A673 (cell line): Measurements from ENCODE around the gene CNGA1. TPM values are rescaled to one million over a fixed set of nuclear protein-coding genes. Genes with fewer than 3 reads are reported as not detected.

Experiments
- BruUV-seq: library from RNA; stranded (reverse); fragments of 400-500 nt; replicated peaks from 2 replicates; lab custom pipeline; 2021; lab: Mats Ljungman, UMichigan
- CTCF ChIA-PET: fragments of 300-600 bp; sonication (Branson Sonifier 250); formaldehyde crosslinking; loops from one replicate; lab custom pipeline; 2022; ENCODE audit warnings: antibody characterized with exemption; lab: Charles Lee
- POLR2A ChIA-PET: fragments of 300-600 bp; sonication (Branson Sonifier 250); formaldehyde crosslinking; loops from one replicate; lab custom pipeline; 2022; ENCODE audit warnings: antibody characterized with exemption; ENCODE audit not compliant: low non-redundant PET; lab: Charles Lee
- DNase-seq: peaks from one replicate; pipeline ENCODE4 v3.0.0-alpha.2; 2015; ENCODE audit warnings: low spot score
- H3K27ac ChIP-seq: fragments of 200-600 bp; sonication (generic); 2 replicates; pipeline ENCODE4 v1.5.1; 2016; ENCODE audit warnings: mixed run types, low read depth, mild to moderate bottlenecking, mixed read lengths, antibody characterized with exemption, low read length; ENCODE audit not compliant: poor library complexity, severe bottlenecking
- H3K27me3 ChIP-seq: fragments of 200-600 bp; sonication (generic); replicated peaks from 2 replicates; pipeline ENCODE4 v1.6.1; 2017; ENCODE audit warnings: mixed run types, low read depth, mild to moderate bottlenecking, mixed read lengths, antibody characterized with exemption, low read length; ENCODE audit not compliant: insufficient read depth, poor library complexity
- H3K36me3 ChIP-seq: fragments of 200-600 bp; sonication (generic); 2 replicates; pipeline ENCODE4 v1.6.1; 2016; ENCODE audit warnings: mixed run types, mild to moderate bottlenecking, mixed read lengths, antibody characterized with exemption, low read length; ENCODE audit not compliant: insufficient read depth, poor library complexity, severe bottlenecking
- H3K4me1 ChIP-seq: fragments of 200-600 bp; sonication (generic); 2 replicates; pipeline ENCODE4 v1.6.1; 2017; ENCODE audit warnings: mixed run types, mild to moderate bottlenecking, mixed read lengths, antibody characterized with exemption, low read length; ENCODE audit not compliant: insufficient read depth, poor library complexity, severe bottlenecking
- H3K4me3 ChIP-seq: fragments of 200-600 bp; sonication (generic); 2 replicates; pipeline ENCODE4 v1.5.1; 2016; ENCODE audit warnings: low read depth, mixed run types, mild to moderate bottlenecking, mixed read lengths, low read length; ENCODE audit not compliant: poor library complexity, severe bottlenecking
- H3K9me3 ChIP-seq: fragments of 200-600 bp; sonication (generic); 2 replicates; pipeline ENCODE4 v1.6.1; 2016; ENCODE audit warnings: mixed run types, low read depth, mild to moderate bottlenecking, mixed read lengths, antibody characterized with exemption, low read length; ENCODE audit not compliant: poor library complexity, severe bottlenecking
- EZH2 ChIP-seq: fragments of 200-600 bp; sonication (generic); IDR thresholded peaks from 2 replicates; pipeline ENCODE4 v1.6.1; 2017; ENCODE audit warnings: borderline replicate concordance, low read depth, mild to moderate bottlenecking, mixed read lengths, antibody characterized with exemption, low read length; ENCODE audit not compliant: poor library complexity, severe bottlenecking
- intact Hi-C: fragments of 100-400 bp; cut with micrococcal nuclease; formaldehyde crosslinking; loops from one replicate; pipeline ENCODE4 v1.10.0; 2022; ENCODE audit not compliant: unreplicated experiment
- total RNA-seq: library from RNA; stranded (reverse); gene quantifications from 2 replicates; pipeline ENCODE4 v1.2.3, GENCODE V29; 2021
- TF ChIP-seq, protein P1 (sequence below): fragments of 300-800, 200-600 bp; sonication (generic); conservative IDR thresholded peaks from 2 replicates; pipeline ENCODE4 v1.5.1; 2017; ENCODE audit warnings: low read depth, mild to moderate bottlenecking, antibody characterized with exemption, low read length, moderate library complexity, mixed read lengths

The CNGA1 gene
- total RNA-seq, 1 experiment from 2014 or later: 0.39 TPM

DNA sequence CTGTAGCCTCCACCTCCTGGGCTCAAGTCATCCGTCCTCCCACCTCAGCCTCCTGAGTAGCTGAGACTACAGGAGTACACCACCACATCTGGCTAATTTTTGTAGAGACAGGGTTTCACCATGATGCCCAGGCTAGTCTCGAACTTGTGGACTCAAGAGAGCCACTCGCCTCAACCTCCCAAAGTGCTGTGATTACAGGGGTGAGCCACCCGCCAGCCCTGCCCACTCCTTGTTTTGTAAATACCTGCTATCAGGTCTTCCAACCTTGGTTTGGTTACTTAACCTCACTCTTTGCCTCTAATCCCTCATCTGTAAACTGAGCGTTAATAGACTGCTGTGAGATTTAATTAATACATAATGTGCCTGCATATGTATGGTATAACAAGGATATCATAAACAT is 803 bp downstream of the CNGA1 start:
- H3K9me3 ChIP-seq: no peaks in the 10 kb centered on the region
- no peak for DNase-seq
- H3K27me3 ChIP-seq: no peaks in the 10 kb centered on the region
- intact Hi-C loops: loop anchor here (5.0 kb wide), 1 partner anchor 67 kb away; no protein-coding TSS in a partner anchor
- no TSS peak for BruUV-seq
- TF ChIP-seq EZH2: no peak
- TF ChIP-seq, protein P1, sequence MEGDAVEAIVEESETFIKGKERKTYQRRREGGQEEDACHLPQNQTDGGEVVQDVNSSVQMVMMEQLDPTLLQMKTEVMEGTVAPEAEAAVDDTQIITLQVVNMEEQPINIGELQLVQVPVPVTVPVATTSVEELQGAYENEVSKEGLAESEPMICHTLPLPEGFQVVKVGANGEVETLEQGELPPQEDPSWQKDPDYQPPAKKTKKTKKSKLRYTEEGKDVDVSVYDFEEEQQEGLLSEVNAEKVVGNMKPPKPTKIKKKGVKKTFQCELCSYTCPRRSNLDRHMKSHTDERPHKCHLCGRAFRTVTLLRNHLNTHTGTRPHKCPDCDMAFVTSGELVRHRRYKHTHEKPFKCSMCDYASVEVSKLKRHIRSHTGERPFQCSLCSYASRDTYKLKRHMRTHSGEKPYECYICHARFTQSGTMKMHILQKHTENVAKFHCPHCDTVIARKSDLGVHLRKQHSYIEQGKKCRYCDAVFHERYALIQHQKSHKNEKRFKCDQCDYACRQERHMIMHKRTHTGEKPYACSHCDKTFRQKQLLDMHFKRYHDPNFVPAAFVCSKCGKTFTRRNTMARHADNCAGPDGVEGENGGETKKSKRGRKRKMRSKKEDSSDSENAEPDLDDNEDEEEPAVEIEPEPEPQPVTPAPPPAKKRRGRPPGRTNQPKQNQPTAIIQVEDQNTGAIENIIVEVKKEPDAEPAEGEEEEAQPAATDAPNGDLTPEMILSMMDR: no peak
- no peak overlapping the region for H3K4me3 ChIP-seq
- ChIA-PET CTCF (no interaction called here), POLR2A (no interaction called here)
- H3K36me3 ChIP-seq: no peaks in the 10 kb centered on the region
- no peaks in the 10 kb centered on the region for H3K4me1 ChIP-seq
- no peak overlapping the region for H3K27ac ChIP-seq

DNA sequence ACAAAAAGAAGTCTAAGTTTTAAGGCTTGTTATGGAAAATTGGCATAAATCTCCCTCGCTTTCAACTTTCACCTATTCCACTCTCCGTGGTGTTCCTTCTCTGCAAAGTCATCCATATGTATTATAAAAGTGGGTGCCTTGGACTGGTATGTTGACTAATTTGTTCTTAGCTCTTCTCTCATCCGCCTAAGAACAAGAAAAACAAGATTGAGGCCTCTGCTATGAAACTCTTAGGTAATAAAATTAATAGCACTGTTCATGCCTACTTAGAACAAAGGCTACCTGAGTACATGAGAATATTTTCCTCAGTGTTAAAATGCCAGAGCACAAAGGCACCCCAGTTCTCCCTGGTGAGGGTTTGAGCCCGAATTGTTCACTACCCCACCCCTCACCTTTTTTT is 1.3 kb downstream of the CNGA1 start:
- no peaks in the 10 kb centered on the region for H3K36me3 ChIP-seq
- H3K4me1 ChIP-seq: no peaks in the 10 kb centered on the region
- H3K9me3 ChIP-seq: no peaks in the 10 kb centered on the region
- intact Hi-C loops: loop anchor here (5.0 kb wide), 1 partner anchor 67 kb away; no protein-coding TSS in a partner anchor
- POLR2A ChIA-PET: no interaction called here
- no TSS peak for BruUV-seq
- no peak for TF ChIP-seq EZH2
- TF ChIP-seq, protein P1: no peak
- H3K4me3 ChIP-seq: no peak overlapping the region
- H3K27ac ChIP-seq: no peak overlapping the region
- CTCF ChIA-PET: no interaction called here
- H3K27me3 ChIP-seq: no peaks in the 10 kb centered on the region
- DNase-seq: no peak

DNA sequence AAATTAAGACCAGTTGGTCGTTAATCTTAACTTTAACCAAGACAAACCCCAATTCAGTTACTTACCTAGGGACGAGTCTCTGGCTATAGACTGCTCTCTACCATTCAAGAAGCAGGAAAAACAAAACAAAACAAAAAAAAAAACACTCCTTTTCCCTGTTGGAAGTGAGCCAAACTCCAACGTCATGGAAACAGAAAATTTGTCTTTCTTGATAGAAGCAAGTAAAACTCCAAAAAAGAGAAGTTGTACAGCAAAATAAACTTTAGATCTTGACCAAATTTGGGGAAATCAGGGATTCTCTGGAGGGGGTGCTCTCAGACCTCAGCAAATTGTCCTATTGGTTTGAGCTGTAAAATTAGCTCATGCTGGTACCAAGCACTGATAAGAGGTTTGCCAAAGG is 3.7 kb downstream of the CNGA1 start:
- TF ChIP-seq EZH2: no peak
- TF ChIP-seq, protein P1: no peak
- Histone ChIP-seq H3K9me3 (peaks cover 5% of the 10 kb centered on the region), H3K36me3 (no peaks in the 10 kb centered on the region), H3K4me1 (no peaks in the 10 kb centered on the region), H3K27me3 (no peaks in the 10 kb centered on the region), H3K4me3 (no peak overlapping the region), H3K27ac (no peak overlapping the region)
- ChIA-PET POLR2A (no interaction called here), CTCF (interaction anchor here (0.6 kb wide), 1 partner anchor 90 kb away, joined by 3 read pairs; no protein-coding TSS in a partner anchor)
- BruUV-seq: no TSS peak
- intact Hi-C loops: no loop called here
- no peak for DNase-seq
